Measurements from ENCODE around the gene MMUT. TPM values are rescaled to one million over a fixed set of nuclear protein-coding genes. Genes with fewer than 3 reads are reported as not detected.

Gene MMUT
- total RNA-seq, 1 experiment from 2014 or later, result 20.5 TPM

GRCh38 chr6:49462599-49462926, 490 bp downstream of the MMUT start:
- BruUV-seq (replicated peaks), result TSS peak; percentile 68
- Histone ChIP-seq H3K27ac (ENCODE audit: low read depth, low read length, poor library complexity, severe bottlenecking) (peak overlapping the region; percentile 92), H3K4me1 (ENCODE audit: insufficient read depth, low read length, poor library complexity, severe bottlenecking) (peaks cover 8% of the 10 kb centered on the region), H3K36me3 (ENCODE audit: insufficient read depth, low read length, poor library complexity, severe bottlenecking) (no peaks in the 10 kb centered on the region), H3K4me3 (ENCODE audit: low read depth, low read length, poor library complexity, severe bottlenecking) (peak overlapping the region; percentile 66), H3K27me3 (replicated peaks; ENCODE audit: insufficient read depth, low read depth, low read length, poor library complexity) (no peaks in the 10 kb centered on the region), H3K9me3 (ENCODE audit: low read depth, low read length, poor library complexity, severe bottlenecking) (no peaks in the 10 kb centered on the region)
- no peak for DNase-seq (ENCODE audit: low spot score)
- TF ChIP-seq EZH2 (IDR thresholded peaks at IDR 0.05; ENCODE audit: borderline replicate concordance, low read depth, low read length, poor library complexity, severe bottlenecking) (no peak), CTCF (conservative IDR thresholded peaks at IDR 0.05; ENCODE audit: low read depth, low read length) (no peak)
- POLR2A ChIA-PET (ENCODE audit: low non-redundant PET), result no interaction called here
- intact Hi-C loops (cut with micrococcal nuclease; ENCODE audit: unreplicated experiment), result loop anchor here (5.0 kb wide), 1 partner anchor 385 kb away; no protein-coding TSS in a partner anchor
- CTCF ChIA-PET, result no interaction called here

DNA sequence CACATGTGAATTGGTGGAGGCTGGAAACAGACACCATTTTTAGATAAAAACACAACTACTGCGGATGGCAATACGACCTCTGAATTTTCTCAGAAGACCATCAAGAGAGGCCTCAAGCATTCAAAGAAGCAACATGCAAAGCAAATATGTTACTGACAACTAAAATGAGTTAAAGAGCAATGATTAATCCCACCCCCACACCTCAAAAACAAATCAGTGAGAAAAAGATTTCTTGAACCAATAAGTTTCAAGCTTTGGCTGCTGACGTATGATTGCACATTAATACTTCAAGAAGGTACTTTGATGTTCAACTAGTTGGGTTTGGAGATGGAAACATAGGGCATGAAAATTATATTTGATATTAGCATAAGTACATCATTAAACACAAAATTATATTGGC, 982 bp downstream of the MMUT start:
- peaks cover 8% of the 10 kb centered on the region for H3K4me1 ChIP-seq (ENCODE audit: insufficient read depth, low read length, poor library complexity, severe bottlenecking)
- peaks cover 2% of the 10 kb centered on the region for H3K36me3 ChIP-seq (ENCODE audit: insufficient read depth, low read length, poor library complexity, severe bottlenecking)
- CTCF ChIA-PET, result no interaction called here
- POLR2A ChIA-PET (ENCODE audit: low non-redundant PET), result interaction anchor here (0.7 kb wide), 1 partner anchor 1490 kb away, joined by 3 read pairs; no protein-coding TSS in a partner anchor
- no TSS peak for BruUV-seq (replicated peaks)
- no peaks in the 10 kb centered on the region for H3K9me3 ChIP-seq (ENCODE audit: low read depth, low read length, poor library complexity, severe bottlenecking)
- peak overlapping the region; percentile 92 for H3K27ac ChIP-seq (ENCODE audit: low read depth, low read length, poor library complexity, severe bottlenecking)
- TF ChIP-seq CTCF (conservative IDR thresholded peaks at IDR 0.05; ENCODE audit: low read depth, low read length), result no peak
- no peak for TF ChIP-seq EZH2 (IDR thresholded peaks at IDR 0.05; ENCODE audit: borderline replicate concordance, low read depth, low read length, poor library complexity, severe bottlenecking)
- H3K27me3 ChIP-seq (replicated peaks; ENCODE audit: insufficient read depth, low read depth, low read length, poor library complexity), result no peaks in the 10 kb centered on the region
- DNase-seq (ENCODE audit: low spot score), result peak; percentile 6
- peak overlapping the region; percentile 66 for H3K4me3 ChIP-seq (ENCODE audit: low read depth, low read length, poor library complexity, severe bottlenecking)
- intact Hi-C loops (cut with micrococcal nuclease; ENCODE audit: unreplicated experiment), result loop anchor here (5.0 kb wide), 1 partner anchor 385 kb away; no protein-coding TSS in a partner anchor

GRCh38 chr6:49457771-49458170, 5.3 kb downstream of the MMUT start:
- DNase-seq (ENCODE audit: low spot score), result no peak
- peaks cover 8% of the 10 kb centered on the region for H3K4me1 ChIP-seq (ENCODE audit: insufficient read depth, low read length, poor library complexity, severe bottlenecking)
- intact Hi-C loops (cut with micrococcal nuclease; ENCODE audit: unreplicated experiment), result no loop called here
- POLR2A ChIA-PET (ENCODE audit: low non-redundant PET), result no interaction called here
- no peaks in the 10 kb centered on the region for H3K9me3 ChIP-seq (ENCODE audit: low read depth, low read length, poor library complexity, severe bottlenecking)
- TF ChIP-seq CTCF (conservative IDR thresholded peaks at IDR 0.05; ENCODE audit: low read depth, low read length) (no peak), EZH2 (IDR thresholded peaks at IDR 0.05; ENCODE audit: borderline replicate concordance, low read depth, low read length, poor library complexity, severe bottlenecking) (no peak)
- H3K27me3 ChIP-seq (replicated peaks; ENCODE audit: insufficient read depth, low read depth, low read length, poor library complexity), result no peaks in the 10 kb centered on the region
- peaks cover 19% of the 10 kb centered on the region for H3K36me3 ChIP-seq (ENCODE audit: insufficient read depth, low read length, poor library complexity, severe bottlenecking)
- CTCF ChIA-PET, result no interaction called here
- no peak overlapping the region for H3K27ac ChIP-seq (ENCODE audit: low read depth, low read length, poor library complexity, severe bottlenecking)
- no peak overlapping the region for H3K4me3 ChIP-seq (ENCODE audit: low read depth, low read length, poor library complexity, severe bottlenecking)
- no TSS peak for BruUV-seq (replicated peaks)

Measured in A673 (cell line).